OCI-LY1 (cell line): Measurements from ENCODE around the gene MAPKAPK3.

Source experiments
- H2AFZ ChIP-seq: fragments of 200-600 bp; sonication (generic), shearing (Covaris generic); 2 replicates; pipeline ENCODE4 v1.6.0; 2014; ENCODE audit warnings: antibody characterized with exemption, mild to moderate bottlenecking, low read length
- H3F3A ChIP-seq: fragments of 200-600 bp; sonication (generic), shearing (Covaris generic); 2 replicates; pipeline ENCODE4 v1.6.0; 2014; ENCODE audit warnings: mild to moderate bottlenecking, antibody characterized with exemption, low read length, moderate library complexity; ENCODE audit not compliant: insufficient read depth
- H3K27ac ChIP-seq: fragments of 200-600 bp; sonication (generic); 2 replicates; pipeline ENCODE4 v1.5.1; 2014; ENCODE audit warnings: low read length, mixed run types, mild to moderate bottlenecking, low read depth; ENCODE audit not compliant: poor library complexity, severe bottlenecking
- H3K27me3 ChIP-seq: fragments of 200-600 bp; sonication (generic); 2 replicates; pipeline ENCODE4 v1.6.0; 2014; ENCODE audit warnings: antibody characterized with exemption, mild to moderate bottlenecking, low read length, moderate library complexity; ENCODE audit not compliant: insufficient read depth
- H3K36me3 ChIP-seq: fragments of 200-600 bp; sonication (generic); 2 replicates; pipeline ENCODE4 v1.6.1; 2014; ENCODE audit warnings: mild to moderate bottlenecking, antibody characterized with exemption, low read length, moderate library complexity, mixed read lengths; ENCODE audit not compliant: insufficient read depth
- H3K4me1 ChIP-seq: fragments of 200-600 bp; sonication (generic); 2 replicates; pipeline ENCODE4 v1.5.1; 2014; ENCODE audit warnings: mild to moderate bottlenecking, low read length, moderate library complexity; ENCODE audit not compliant: insufficient read depth, severe bottlenecking
- H3K4me2 ChIP-seq: fragments of 200-600 bp; sonication (generic), shearing (Covaris generic); 2 replicates; pipeline ENCODE4 v1.6.1; 2014; ENCODE audit warnings: low read length
- H3K4me3 ChIP-seq: fragments of 200-600 bp; sonication (generic); 2 replicates; pipeline ENCODE4 v1.5.1; 2014; ENCODE audit warnings: low read length, low read depth, mild to moderate bottlenecking, mixed read lengths; ENCODE audit not compliant: poor library complexity, severe bottlenecking
- H3K79me2 ChIP-seq: fragments of 200-600 bp; shearing (Covaris generic); 2 replicates; pipeline ENCODE4 v1.6.1; 2016; ENCODE audit warnings: mixed run types, low read length, mixed read lengths; ENCODE audit not compliant: insufficient read depth
- H3K9ac ChIP-seq: fragments of 200-600 bp; sonication (generic), shearing (Covaris generic); 2 replicates; pipeline ENCODE4 v1.6.1; 2014; ENCODE audit warnings: mild to moderate bottlenecking, low read length, mixed read lengths
- H3K9me2 ChIP-seq: fragments of 200-600 bp; sonication (generic), shearing (Covaris generic); 2 replicates; pipeline ENCODE4 v1.6.1; 2014; ENCODE audit warnings: low read depth, mild to moderate bottlenecking, low read length, mixed read lengths
- H3K9me3 ChIP-seq: fragments of 200-600 bp; shearing (Covaris generic); 2 replicates; pipeline ENCODE4 v1.6.1; 2014; ENCODE audit warnings: low read length, mixed read lengths
- H4K20me1 ChIP-seq: fragments of 200-600 bp; sonication (generic), shearing (Covaris generic); 2 replicates; pipeline ENCODE4 v1.6.0; 2016; ENCODE audit warnings: mild to moderate bottlenecking, low read length; ENCODE audit not compliant: insufficient read depth
- EZH2 ChIP-seq: fragments of 200-600 bp; sonication (generic), shearing (Covaris generic); IDR thresholded peaks from 2 replicates; pipeline ENCODE4 v1.8.0; 2017; ENCODE audit warnings: borderline replicate concordance, mixed run types, mild to moderate bottlenecking, antibody characterized with exemption, low read length, moderate library complexity, mixed read lengths
- TF ChIP-seq, protein P1 (sequence below): fragments of 200-600 bp; sonication (generic), shearing (Covaris generic); IDR thresholded peaks from 2 replicates; pipeline ENCODE4 v1.5.1; 2017; ENCODE audit warnings: mild to moderate bottlenecking, antibody characterized with exemption, low read length, moderate library complexity, mixed read lengths

Gene MAPKAPK3

DNA sequence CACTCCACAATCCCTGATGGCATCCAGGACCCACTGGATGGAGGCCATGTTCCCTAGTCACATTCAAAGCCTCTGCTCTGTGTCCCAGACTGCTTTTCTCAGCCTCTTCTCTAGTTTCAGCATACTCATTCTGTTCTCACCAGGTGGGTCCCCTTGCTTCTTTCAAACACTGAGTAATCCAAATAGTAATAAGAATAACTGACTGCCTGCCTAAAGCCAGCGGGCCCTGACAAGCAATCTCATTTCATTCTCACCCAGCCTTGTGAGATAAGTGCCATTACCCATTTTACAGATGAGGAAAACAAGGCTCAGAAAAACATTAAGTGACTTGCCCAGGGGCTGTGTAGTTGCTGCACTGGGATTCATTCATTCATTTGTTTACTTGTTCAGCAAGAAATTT is 25.4 kb downstream of the MAPKAPK3 start:
- Histone ChIP-seq H3F3A (no peaks in the 10 kb centered on the region), H3K9ac (no peak overlapping the region), H3K4me1 (no peaks in the 10 kb centered on the region), H3K79me2 (no peaks in the 10 kb centered on the region), H2AFZ (no peak overlapping the region), H3K36me3 (no peaks in the 10 kb centered on the region), H3K27me3 (no peaks in the 10 kb centered on the region), H3K4me2 (no peak overlapping the region), H3K27ac (no peak overlapping the region), H3K9me2 (no peaks in the 10 kb centered on the region), H4K20me1 (no peaks in the 10 kb centered on the region), H3K4me3 (no peak overlapping the region), H3K9me3 (no peaks in the 10 kb centered on the region)
- TF ChIP-seq EZH2 = no peak
- TF ChIP-seq, protein P1, sequence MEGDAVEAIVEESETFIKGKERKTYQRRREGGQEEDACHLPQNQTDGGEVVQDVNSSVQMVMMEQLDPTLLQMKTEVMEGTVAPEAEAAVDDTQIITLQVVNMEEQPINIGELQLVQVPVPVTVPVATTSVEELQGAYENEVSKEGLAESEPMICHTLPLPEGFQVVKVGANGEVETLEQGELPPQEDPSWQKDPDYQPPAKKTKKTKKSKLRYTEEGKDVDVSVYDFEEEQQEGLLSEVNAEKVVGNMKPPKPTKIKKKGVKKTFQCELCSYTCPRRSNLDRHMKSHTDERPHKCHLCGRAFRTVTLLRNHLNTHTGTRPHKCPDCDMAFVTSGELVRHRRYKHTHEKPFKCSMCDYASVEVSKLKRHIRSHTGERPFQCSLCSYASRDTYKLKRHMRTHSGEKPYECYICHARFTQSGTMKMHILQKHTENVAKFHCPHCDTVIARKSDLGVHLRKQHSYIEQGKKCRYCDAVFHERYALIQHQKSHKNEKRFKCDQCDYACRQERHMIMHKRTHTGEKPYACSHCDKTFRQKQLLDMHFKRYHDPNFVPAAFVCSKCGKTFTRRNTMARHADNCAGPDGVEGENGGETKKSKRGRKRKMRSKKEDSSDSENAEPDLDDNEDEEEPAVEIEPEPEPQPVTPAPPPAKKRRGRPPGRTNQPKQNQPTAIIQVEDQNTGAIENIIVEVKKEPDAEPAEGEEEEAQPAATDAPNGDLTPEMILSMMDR = no peak

GRCh38 chr3:50644561-50644960 is 27.6 kb downstream of the MAPKAPK3 start:
- H3K27me3 ChIP-seq = no peaks in the 10 kb centered on the region
- no peaks in the 10 kb centered on the region for H4K20me1 ChIP-seq
- TF ChIP-seq EZH2 = no peak
- no peaks in the 10 kb centered on the region for H3K4me1 ChIP-seq
- H3K36me3 ChIP-seq = no peaks in the 10 kb centered on the region
- no peak overlapping the region for H3K27ac ChIP-seq
- H3K4me3 ChIP-seq = no peak overlapping the region
- H3K4me2 ChIP-seq = no peak overlapping the region
- no peaks in the 10 kb centered on the region for H3F3A ChIP-seq
- H3K9me3 ChIP-seq = no peaks in the 10 kb centered on the region
- no peaks in the 10 kb centered on the region for H3K79me2 ChIP-seq
- no peaks in the 10 kb centered on the region for H3K9me2 ChIP-seq
- no peak overlapping the region for H2AFZ ChIP-seq
- H3K9ac ChIP-seq = no peak overlapping the region

- TF ChIP-seq, protein P1 = no peak
- no peak for TF ChIP-seq EZH2
- Histone ChIP-seq H3K9ac (no peak overlapping the region), H2AFZ (no peak overlapping the region), H3K27me3 (no peaks in the 10 kb centered on the region), H3K27ac (no peak overlapping the region), H3K9me2 (no peaks in the 10 kb centered on the region), H3K79me2 (no peaks in the 10 kb centered on the region), H3F3A (no peaks in the 10 kb centered on the region), H3K9me3 (no peaks in the 10 kb centered on the region), H3K4me1 (no peaks in the 10 kb centered on the region), H4K20me1 (no peaks in the 10 kb centered on the region), H3K4me3 (no peak overlapping the region), H3K36me3 (no peaks in the 10 kb centered on the region), H3K4me2 (no peak overlapping the region)
Observed at GRCh38 chr3:50645378-50645777, 28.4 kb downstream of the MAPKAPK3 start.

GRCh38 chr3:50648313-50648712 is 31.4 kb downstream of the MAPKAPK3 start:
- Histone ChIP-seq H3K9me2 (no peaks in the 10 kb centered on the region), H3F3A (no peaks in the 10 kb centered on the region), H3K4me1 (no peaks in the 10 kb centered on the region), H4K20me1 (no peaks in the 10 kb centered on the region), H3K36me3 (no peaks in the 10 kb centered on the region), H3K79me2 (no peaks in the 10 kb centered on the region), H3K4me2 (no peak overlapping the region), H3K27ac (no peak overlapping the region), H3K9ac (no peak overlapping the region), H3K27me3 (no peaks in the 10 kb centered on the region; the same call in 1 of the 2 replicates), H2AFZ (no peak overlapping the region), H3K9me3 (no peaks in the 10 kb centered on the region), H3K4me3 (no peak overlapping the region)
- no peak for TF ChIP-seq EZH2
- TF ChIP-seq, protein P1 = no peak
